DMS153 (cell line): ENCODE results near the gene KXD1.
"Not testable (repeated sequence)": the region's sequence is repeated elsewhere in the genome, so short reads cannot be mapped to it uniquely, and the experiment has no call there.

Experiments used
- DNase-seq: peaks from one replicate; lab custom pipeline; 2025; lab: John Stamatoyannopoulos, UW

The KXD1 gene

GRCh38 chr19:18580311-18580710 lies 22.6 kb downstream of the KXD1 start:
- DNase-seq = no peak

- no peak for DNase-seq
Observed at GRCh38 chr19:18586306-18586705, 28.6 kb downstream of the KXD1 start.

GRCh38 chr19:18587561-18587960 lies 29.9 kb downstream of the KXD1 start:
- no peak for DNase-seq

GRCh38 chr19:18587962-18588610 lies 30.4 kb downstream of the KXD1 start:
- no peak for DNase-seq

GRCh38 chr19:18588611-18589379 lies 31.1 kb downstream of the KXD1 start, which contains the start of gene REX1BD:
REX1BD (plus strand) TSS chr19:18588798; CDS start chr19:18588802, 4 bp downstream.
- DNase-seq = peak; percentile 20

GRCh38 chr19:18589380-18590272 lies 32.0 kb downstream of the KXD1 start:
- DNase-seq = peak; percentile 71

GRCh38 chr19:18590273-18591272 lies 32.9 kb downstream of the KXD1 start:
- peak; percentile 96 for DNase-seq

- no peak for DNase-seq
Observed at GRCh38 chr19:18591735-18592385, 34.2 kb downstream of the KXD1 start.

GRCh38 chr19:18592732-18593131 lies 35.1 kb downstream of the KXD1 start:
- DNase-seq = not testable (repeated sequence)

- DNase-seq = no peak
Observed at GRCh38 chr19:18593367-18594095, 35.9 kb downstream of the KXD1 start.

- peak; percentile 33 for DNase-seq
Observed at GRCh38 chr19:18594096-18594823, 36.6 kb downstream of the KXD1 start.

- DNase-seq = no peak
Observed at GRCh38 chr19:18594824-18595373, 37.2 kb downstream of the KXD1 start.

GRCh38 chr19:18595475-18595874 lies 37.8 kb downstream of the KXD1 start:
- DNase-seq = no peak

- DNase-seq = peak; percentile 10
Observed at GRCh38 chr19:18596752-18597157, 39.1 kb downstream of the KXD1 start.

GRCh38 chr19:18597809-18598660 lies 40.4 kb downstream of the KXD1 start:
- no peak for DNase-seq

GRCh38 chr19:18599485-18599884 lies 41.8 kb downstream of the KXD1 start:
- DNase-seq = no peak

- not testable (repeated sequence) for DNase-seq
Observed at GRCh38 chr19:18600692-18601397, 43.2 kb downstream of the KXD1 start.
